ENCODE results near the gene TNKS2. TPM values are rescaled to one million over a fixed set of nuclear protein-coding genes. Genes with fewer than 3 reads are reported as not detected.
"Not testable (repeated sequence)": the region's sequence is repeated elsewhere in the genome, so short reads cannot be mapped to it uniquely, and the experiment has no call there.

The TNKS2 gene
- total RNA-seq, result 54.0 and 58.0 TPM in 2 replicates

- DNase-seq (ENCODE audit: low read depth, low spot score), result peak; percentile 71
Observed at GRCh38 chr10:91797874-91798648, at the start of gene TNKS2. Gene TNKS2 (plus strand): TSS chr10:91798426. CDS start chr10:91798691, 265 bp downstream.

- not testable (repeated sequence) for DNase-seq (ENCODE audit: low read depth, low spot score)
Observed at GRCh38 chr10:91749592-91749991, 48.6 kb upstream of the TNKS2 start.

- DNase-seq (ENCODE audit: low read depth, low spot score), result no peak
Observed at GRCh38 chr10:91756286-91756685, 41.9 kb upstream of the TNKS2 start.

- DNase-seq (ENCODE audit: low read depth, low spot score), result peak; percentile 24
Observed at GRCh38 chr10:91758303-91759146, 39.7 kb upstream of the TNKS2 start.

- no peak for DNase-seq (ENCODE audit: low read depth, low spot score)
Observed at GRCh38 chr10:91759581-91759986, 38.6 kb upstream of the TNKS2 start.

GRCh38 chr10:91761721-91762120 is 36.5 kb upstream of the TNKS2 start:
- no peak for DNase-seq (ENCODE audit: low read depth, low spot score)

- no peak for DNase-seq (ENCODE audit: low read depth, low spot score)
Observed at GRCh38 chr10:91762878-91763277, 35.3 kb upstream of the TNKS2 start.

- DNase-seq (ENCODE audit: low read depth, low spot score), result no peak
Observed at GRCh38 chr10:91766676-91767075, 31.6 kb upstream of the TNKS2 start.

- DNase-seq (ENCODE audit: low read depth, low spot score), result no peak
Observed at GRCh38 chr10:91768123-91768522, 30.1 kb upstream of the TNKS2 start.

GRCh38 chr10:91771907-91772306 is 26.3 kb upstream of the TNKS2 start:
- no peak for DNase-seq (ENCODE audit: low read depth, low spot score)

- DNase-seq (ENCODE audit: low read depth, low spot score), result no peak
Observed at GRCh38 chr10:91772461-91772860, 25.8 kb upstream of the TNKS2 start.

GRCh38 chr10:91772869-91773268 is 25.4 kb upstream of the TNKS2 start:
- no peak for DNase-seq (ENCODE audit: low read depth, low spot score)

- no peak for DNase-seq (ENCODE audit: low read depth, low spot score)
Observed at GRCh38 chr10:91774571-91774970, 23.7 kb upstream of the TNKS2 start.

- no peak for DNase-seq (ENCODE audit: low read depth, low spot score)
Observed at GRCh38 chr10:91775731-91776130, 22.5 kb upstream of the TNKS2 start.

GRCh38 chr10:91776266-91776665 is 22.0 kb upstream of the TNKS2 start:
- no peak for DNase-seq (ENCODE audit: low read depth, low spot score)

- DNase-seq (ENCODE audit: low read depth, low spot score), result no peak
Observed at GRCh38 chr10:91778485-91778884, 19.7 kb upstream of the TNKS2 start.

- DNase-seq (ENCODE audit: low read depth, low spot score), result no peak
Observed at GRCh38 chr10:91779011-91779605, 19.1 kb upstream of the TNKS2 start.

- DNase-seq (ENCODE audit: low read depth, low spot score), result no peak
Observed at GRCh38 chr10:91782539-91782938, 15.7 kb upstream of the TNKS2 start.

- no peak for DNase-seq (ENCODE audit: low read depth, low spot score)
Observed at GRCh38 chr10:91785830-91786229, 12.4 kb upstream of the TNKS2 start.

- DNase-seq (ENCODE audit: low read depth, low spot score), result no peak
Observed at GRCh38 chr10:91787258-91787657, 11.0 kb upstream of the TNKS2 start.

GRCh38 chr10:91787810-91788209 is 10.4 kb upstream of the TNKS2 start:
- DNase-seq (ENCODE audit: low read depth, low spot score), result no peak

GRCh38 chr10:91788527-91788926 is 9.7 kb upstream of the TNKS2 start:
- DNase-seq (ENCODE audit: low read depth, low spot score), result no peak

Data from pulmonary artery endothelial cell (primary cell).